Urinary bladder (tissue), 4 donors: Measurements from ENCODE around the gene FMN2. TPM values are rescaled to one million over a fixed set of nuclear protein-coding genes. Genes with fewer than 3 reads are reported as not detected.

Source experiments
- DNase-seq: peaks from one replicate; pipeline ENCODE4 v3.0.0-alpha.2; 2015; ENCODE audit errors: extremely low spot score
- H3K27ac ChIP-seq: one replicate; pipeline ENCODE4 v1.5.1; 2013; ENCODE audit warnings: low read depth, mild to moderate bottlenecking, moderate library complexity
- H3K36me3 ChIP-seq: one replicate; pipeline ENCODE4 v1.6.1; 2013; ENCODE audit warnings: mild to moderate bottlenecking, moderate library complexity; ENCODE audit not compliant: insufficient read depth
- H3K4me1 ChIP-seq: one replicate; pipeline ENCODE4 v1.6.1; 2013; ENCODE audit warnings: mild to moderate bottlenecking, moderate library complexity; ENCODE audit not compliant: insufficient read depth
- H3K4me3 ChIP-seq: one replicate; pipeline ENCODE4 v1.5.1; 2013; ENCODE audit warnings: low read depth, low read length
- WGBS: extraction: QIAGEN DNeasy Blood & Tissue Kit; methylation state at CpG from one replicate; pipeline ENCODE4 v1.1.7; 2013; 5-methylcytosine and 5-hydroxymethylcytosine counted together
- polyA plus RNA-seq: library from polyadenylated mRNA; stranded (reverse); fragments of 200-250 nt; gene quantifications from one replicate; pipeline ENCODE4 v1.2.3, GENCODE V29; 2013
- total RNA-seq: library from RNA; depleted of rRNA; stranded (reverse); fragments of >200 nt; gene quantifications from one replicate; pipeline ENCODE4 v1.2.3, GENCODE V29; 2014
- donor health status: healthy with polysubstance abuse.
- donor health status: healthy.

Gene FMN2
- total RNA-seq (2.6 TPM), polyA plus RNA-seq (0.23 TPM)

DNA sequence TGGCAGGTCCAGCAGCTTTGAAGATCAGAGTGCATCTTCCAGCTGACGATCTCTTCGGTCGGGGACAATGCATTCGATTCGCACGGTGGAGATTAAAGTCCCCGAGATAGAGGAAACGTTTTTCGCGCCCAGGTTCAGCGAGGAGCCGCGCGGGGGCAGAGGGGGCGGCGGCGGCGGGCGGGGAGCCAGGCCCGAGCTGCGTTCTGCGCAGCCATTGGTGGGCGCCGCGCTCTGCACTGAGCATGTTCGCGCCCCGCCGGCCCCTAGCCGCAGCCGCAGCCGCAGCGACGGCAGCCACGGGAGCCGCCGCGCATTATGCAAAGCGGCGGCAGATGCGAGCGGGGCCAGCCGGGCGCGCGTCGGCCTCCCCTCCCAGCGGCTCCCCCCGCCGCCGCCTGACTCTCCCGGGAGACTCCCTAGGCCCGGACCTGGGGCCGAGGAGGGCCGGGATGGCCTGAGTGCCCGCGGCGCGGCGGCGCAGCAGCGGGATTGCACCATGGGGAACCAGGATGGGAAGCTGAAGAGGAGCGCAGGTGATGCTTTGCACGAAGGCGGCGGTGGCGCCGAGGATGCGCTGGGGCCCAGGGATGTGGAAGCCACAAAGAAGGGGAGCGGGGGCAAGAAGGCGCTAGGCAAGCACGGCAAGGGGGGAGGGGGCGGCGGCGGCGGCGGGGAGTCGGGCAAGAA lies at the start of gene FMN2:
FMN2 (plus strand) TSS at position 270 of the 687 bp plus-strand sequence; CDS start at position 497, 227 bp downstream.
- H3K4me3 ChIP-seq: peak within 1 kb of the TSS; percentile 36
- H3K36me3 ChIP-seq: no peaks in the 10 kb centered on the region
- under 1% methylated on average over 78 of the region's 78 CpGs for WGBS
- peaks cover 3% of the 10 kb centered on the region for H3K4me1 ChIP-seq
- no peak for DNase-seq
- no peak within 1 kb of the TSS for H3K27ac ChIP-seq

DNA sequence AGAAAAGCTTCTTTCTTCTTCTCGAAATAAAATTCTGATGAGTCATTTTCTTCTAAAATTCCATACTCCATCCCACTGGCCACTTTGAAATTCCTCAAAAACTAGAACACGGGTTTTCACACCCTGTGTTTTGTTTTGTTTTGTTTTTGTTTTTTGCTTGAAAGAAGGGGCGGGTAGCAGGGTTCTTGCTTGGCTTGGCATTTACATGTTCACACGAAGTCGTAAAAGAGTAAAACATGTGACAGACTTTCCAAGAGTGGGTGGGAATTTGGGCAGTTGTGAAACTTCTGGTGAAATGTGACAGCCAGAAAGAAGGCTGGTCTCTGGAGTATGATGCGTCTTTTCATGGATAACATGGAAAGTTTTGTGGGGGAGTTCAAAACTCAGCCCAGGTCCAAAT lies 47.1 kb upstream of the FMN2 start:
- H3K4me3 ChIP-seq: no peak overlapping the region
- 78% methylated on average over 6 of the region's 6 CpGs for WGBS
- H3K36me3 ChIP-seq: no peaks in the 10 kb centered on the region
- no peak for DNase-seq
- H3K4me1 ChIP-seq: no peaks in the 10 kb centered on the region
- H3K27ac ChIP-seq: no peak overlapping the region

DNA sequence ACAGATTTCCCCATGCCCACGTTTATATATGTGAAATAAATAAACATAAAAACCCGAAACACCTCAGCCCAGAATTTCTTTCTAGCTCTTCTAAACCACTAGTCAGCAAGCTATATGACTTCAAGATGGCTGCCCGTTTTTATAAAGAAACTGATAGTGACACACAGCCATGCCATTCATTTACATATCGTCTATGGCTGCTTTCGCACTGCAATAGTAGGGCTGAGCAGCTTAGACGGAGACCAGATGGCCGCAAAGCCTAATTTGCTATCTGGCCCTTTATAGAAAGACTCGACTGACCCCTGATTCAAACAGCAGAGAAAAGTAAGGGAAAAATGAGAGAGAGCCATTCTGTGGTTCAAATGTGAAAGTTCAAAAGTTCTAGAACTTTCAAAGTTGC lies 45.7 kb upstream of the FMN2 start:
- Histone ChIP-seq H3K4me1 (no peaks in the 10 kb centered on the region), H3K27ac (no peak overlapping the region), H3K4me3 (no peak overlapping the region), H3K36me3 (no peaks in the 10 kb centered on the region)
- DNase-seq: no peak
- WGBS: 83% methylated on average over 8 of the region's 8 CpGs

DNA sequence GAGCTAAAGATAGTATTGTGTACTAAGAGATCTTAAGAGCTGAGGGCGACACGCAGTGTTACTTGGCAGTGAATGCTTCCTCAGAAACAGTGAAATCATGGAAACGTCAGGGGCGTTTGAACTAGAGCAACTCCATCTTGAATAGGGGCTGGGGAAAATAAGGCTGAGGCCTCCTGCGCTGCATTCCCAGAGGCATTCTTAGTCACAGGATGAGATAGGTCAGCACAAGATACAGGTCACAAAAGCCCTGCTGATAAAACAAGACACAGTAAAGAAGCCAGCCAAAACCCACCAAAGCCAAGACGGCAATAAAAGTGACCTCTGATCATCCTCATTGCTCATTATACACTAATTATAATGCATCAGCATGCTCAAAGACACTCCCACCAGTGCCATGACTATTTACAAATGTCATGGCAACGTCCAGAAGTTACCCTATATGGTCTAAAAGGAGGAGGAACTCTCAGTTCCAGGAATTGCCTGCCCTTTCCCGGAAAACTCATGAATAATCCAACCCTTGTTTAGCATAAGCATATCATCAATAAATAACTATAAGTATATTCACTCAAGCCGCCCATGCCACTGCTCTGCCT lies 37.5 kb upstream of the FMN2 start:
- Histone ChIP-seq H3K4me3 (no peak overlapping the region), H3K36me3 (no peaks in the 10 kb centered on the region), H3K27ac (no peak overlapping the region), H3K4me1 (no peaks in the 10 kb centered on the region)
- WGBS: 75% methylated on average over 9 of the region's 9 CpGs
- no peak for DNase-seq

DNA sequence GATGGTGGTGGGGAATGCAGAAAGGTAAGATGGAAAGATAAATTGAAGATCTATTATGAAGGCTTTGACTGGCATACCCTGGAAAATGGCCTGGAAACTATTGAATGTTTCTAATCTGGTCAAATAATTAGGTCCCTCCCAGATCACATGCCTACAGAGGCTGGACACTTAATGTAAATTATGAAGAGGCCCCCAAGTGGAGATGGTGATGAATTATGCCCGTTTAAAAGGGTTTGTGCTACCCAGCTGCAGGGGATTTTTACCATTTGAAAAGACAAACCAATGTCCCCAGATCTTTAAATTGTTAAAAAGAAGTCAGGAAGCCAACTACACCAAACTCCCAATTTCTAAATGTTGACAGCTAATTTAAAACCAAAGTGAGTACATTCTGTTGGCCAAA lies 35.7 kb upstream of the FMN2 start:
- Histone ChIP-seq H3K4me3 (no peak overlapping the region), H3K36me3 (no peaks in the 10 kb centered on the region), H3K4me1 (no peaks in the 10 kb centered on the region), H3K27ac (no peak overlapping the region)
- no peak for DNase-seq
- WGBS: 52% methylated on average over 1 of the region's 1 CpG

DNA sequence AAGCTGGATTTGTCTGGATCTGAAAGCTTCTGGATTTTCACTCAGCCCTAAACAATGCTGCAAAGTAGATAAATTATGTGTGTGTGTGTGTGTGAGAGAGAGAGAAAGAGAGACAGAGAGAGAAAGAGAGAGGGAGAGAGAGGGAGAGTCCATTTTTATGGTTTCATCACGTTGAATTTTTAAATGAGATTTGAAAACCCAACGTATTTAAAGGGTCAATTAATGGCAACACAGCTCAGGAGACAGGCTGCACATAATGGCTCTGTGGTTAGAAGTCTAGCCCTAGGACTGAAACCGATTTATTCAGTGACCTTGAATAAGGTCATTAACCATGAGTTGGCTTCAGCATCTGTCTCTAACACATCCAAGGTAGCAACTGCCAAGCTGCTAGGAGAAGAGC lies 35.3 kb upstream of the FMN2 start:
- 45% methylated on average over 3 of the region's 3 CpGs for WGBS
- no peak for DNase-seq
- Histone ChIP-seq H3K4me3 (no peak overlapping the region), H3K36me3 (no peaks in the 10 kb centered on the region), H3K4me1 (no peaks in the 10 kb centered on the region), H3K27ac (no peak overlapping the region)

DNA sequence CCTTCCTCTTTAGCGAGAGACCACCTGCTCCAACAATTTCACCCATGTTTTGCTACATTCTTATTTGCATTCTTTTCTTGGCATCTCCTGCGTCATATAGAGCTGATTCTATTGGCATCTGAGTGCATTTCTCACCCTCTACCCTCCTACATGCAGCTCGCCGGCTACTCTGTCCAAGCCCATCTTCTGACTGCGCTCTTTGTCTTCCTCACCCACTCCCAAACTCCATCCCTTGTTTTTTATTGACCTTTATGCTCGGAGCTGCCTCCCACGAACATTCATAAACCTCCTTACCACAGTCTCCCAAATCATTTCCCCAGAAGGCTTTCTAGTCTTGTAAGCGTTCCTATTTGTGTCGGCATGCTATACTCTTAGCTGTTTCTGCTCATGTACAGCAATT lies 33.6 kb upstream of the FMN2 start:
- no peaks in the 10 kb centered on the region for H3K36me3 ChIP-seq
- no peak for DNase-seq
- WGBS: 70% methylated on average over 9 of the region's 9 CpGs
- H3K4me3 ChIP-seq: no peak overlapping the region
- no peaks in the 10 kb centered on the region for H3K4me1 ChIP-seq
- H3K27ac ChIP-seq: no peak overlapping the region

DNA sequence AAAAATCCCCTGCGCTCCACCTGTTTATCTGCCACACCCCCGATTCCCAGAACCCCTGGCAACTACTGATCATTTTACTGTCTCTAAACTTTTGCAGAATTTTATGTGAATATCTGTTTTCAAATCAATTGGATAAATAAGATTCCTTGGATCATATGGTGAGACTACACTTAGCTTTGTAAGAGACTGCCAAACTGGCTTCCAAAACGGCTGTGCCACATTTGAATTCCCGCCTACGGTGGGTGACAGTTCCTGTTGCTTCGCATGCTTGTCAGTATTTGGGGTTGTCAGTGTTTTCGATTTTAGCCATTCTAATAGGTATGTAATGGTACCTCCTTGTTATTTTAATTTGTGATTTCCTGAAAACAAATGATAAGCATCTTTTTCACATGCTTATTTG lies 22.7 kb upstream of the FMN2 start:
- H3K4me1 ChIP-seq: no peaks in the 10 kb centered on the region
- WGBS: 89% methylated on average over 7 of the region's 7 CpGs

DNA sequence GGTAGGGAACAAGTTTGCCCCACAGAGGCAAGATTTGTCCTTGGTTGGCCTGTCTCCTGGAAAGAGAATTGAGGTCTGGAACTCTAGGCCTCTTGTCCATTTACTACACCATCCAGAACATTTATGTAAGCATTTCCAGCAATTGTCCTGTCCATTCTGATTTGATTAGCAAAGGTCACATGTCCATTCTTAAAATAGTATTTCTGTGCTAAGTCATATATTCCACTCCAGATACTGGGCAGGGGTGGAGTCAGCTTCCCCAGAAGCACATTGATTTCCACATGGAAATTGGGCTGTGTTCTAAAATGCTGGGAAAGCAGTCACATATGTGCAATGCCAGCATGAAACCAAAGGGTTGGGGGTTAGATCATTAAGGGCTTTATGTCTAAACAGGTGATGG lies 21.5 kb upstream of the FMN2 start:
- Histone ChIP-seq H3K4me1 (no peaks in the 10 kb centered on the region), H3K36me3 (no peaks in the 10 kb centered on the region), H3K27ac (no peak overlapping the region), H3K4me3 (no peak overlapping the region)
- DNase-seq: no peak

More for the DNA sequence above, 22.7 kb upstream of the FMN2 start:
- H3K27ac ChIP-seq: no peak overlapping the region
- H3K36me3 ChIP-seq: no peaks in the 10 kb centered on the region
- no peak for DNase-seq
- no peak overlapping the region for H3K4me3 ChIP-seq

DNA sequence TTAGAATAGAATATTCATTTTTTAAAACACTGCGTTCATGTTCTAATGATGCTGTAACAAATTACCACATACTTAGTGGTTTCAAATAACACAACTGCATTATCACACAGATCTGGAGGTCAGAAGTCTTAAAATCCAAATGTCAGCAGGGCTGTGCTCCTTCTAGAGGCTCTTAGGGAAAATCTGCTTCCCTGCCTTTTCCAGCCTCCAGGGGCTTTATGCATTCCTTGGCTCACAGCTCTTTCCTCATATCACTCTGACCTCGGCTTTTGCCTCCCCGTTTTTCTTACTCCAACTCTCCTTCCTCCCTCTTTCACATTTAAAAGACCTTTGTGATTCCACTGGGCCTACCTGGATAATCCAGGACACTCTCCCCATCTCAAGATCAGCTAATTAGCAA lies 18.6 kb upstream of the FMN2 start:
- Histone ChIP-seq H3K4me3 (no peak overlapping the region), H3K27ac (no peak overlapping the region), H3K4me1 (no peaks in the 10 kb centered on the region), H3K36me3 (no peaks in the 10 kb centered on the region)
- 19% methylated on average over 3 of the region's 3 CpGs for WGBS
- no peak for DNase-seq

DNA sequence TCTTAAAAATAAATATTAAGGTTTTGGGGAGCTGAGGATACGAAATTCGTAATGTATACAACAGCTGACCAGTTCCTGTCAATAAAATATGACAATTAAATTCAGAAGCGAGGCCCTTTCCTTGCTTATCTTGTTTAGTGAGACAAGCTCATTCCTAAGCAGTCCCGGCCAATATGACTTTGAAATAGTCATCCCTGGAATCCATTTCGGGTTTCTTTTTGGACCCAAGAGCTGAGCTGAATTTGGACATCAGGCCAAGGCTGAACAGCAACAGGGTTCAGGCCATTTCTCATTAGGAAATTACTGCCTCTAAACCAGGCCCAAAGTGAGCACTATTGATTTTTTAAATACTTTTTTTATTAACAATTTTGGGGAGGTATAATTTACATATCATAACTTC lies 17.3 kb upstream of the FMN2 start:
- DNase-seq: no peak
- no peak overlapping the region for H3K27ac ChIP-seq
- 59% methylated on average over 5 of the region's 5 CpGs for WGBS
- H3K36me3 ChIP-seq: no peaks in the 10 kb centered on the region
- H3K4me1 ChIP-seq: no peaks in the 10 kb centered on the region
- no peak overlapping the region for H3K4me3 ChIP-seq

DNA sequence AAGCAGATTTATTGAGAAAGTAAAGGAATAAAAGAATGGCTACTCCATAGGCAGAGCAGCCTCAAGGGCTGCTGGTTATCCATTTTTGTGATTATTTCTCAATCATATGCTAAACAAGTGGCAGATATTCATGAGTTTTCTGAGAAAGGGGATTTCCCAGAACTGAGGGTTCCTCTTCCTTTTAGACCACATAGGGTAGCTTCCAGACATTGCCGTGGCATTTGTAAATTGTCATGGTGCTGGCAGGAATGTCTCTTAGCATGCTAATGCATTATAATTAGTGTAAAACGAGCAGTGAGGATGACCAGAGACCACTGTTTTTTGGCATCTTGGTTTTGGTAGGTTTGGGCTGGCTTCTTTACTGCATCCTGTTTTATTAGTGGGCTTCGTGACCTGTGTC lies 16.8 kb upstream of the FMN2 start:
- WGBS: 69% methylated on average over 3 of the region's 3 CpGs
- Histone ChIP-seq H3K4me1 (no peaks in the 10 kb centered on the region), H3K27ac (no peak overlapping the region), H3K36me3 (no peaks in the 10 kb centered on the region), H3K4me3 (no peak overlapping the region)
- no peak for DNase-seq

DNA sequence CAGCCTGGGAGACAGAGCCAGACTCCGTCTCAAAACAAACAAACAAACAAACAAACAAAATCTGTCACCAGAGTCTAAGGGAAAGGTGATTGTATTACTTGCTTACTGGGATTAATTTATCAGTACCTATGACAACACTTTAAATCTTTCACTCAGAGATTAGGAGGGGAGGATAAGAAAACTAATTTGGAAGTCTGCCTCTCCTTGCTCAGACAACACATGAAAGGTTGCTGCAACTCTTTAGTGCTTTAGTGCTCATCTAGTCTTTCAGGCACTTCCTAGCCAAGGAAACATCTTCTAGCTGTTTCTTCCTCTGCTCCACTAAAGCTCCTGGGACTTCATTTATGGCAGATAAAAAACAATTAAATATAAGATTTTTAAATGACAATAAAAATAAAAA lies 7.3 kb upstream of the FMN2 start:
- DNase-seq: no peak
- 30% methylated on average over 1 of the region's 1 CpG for whole genome bisulfite sequencing
- no peak overlapping the region for H3K4me3 ChIP-seq

DNA sequence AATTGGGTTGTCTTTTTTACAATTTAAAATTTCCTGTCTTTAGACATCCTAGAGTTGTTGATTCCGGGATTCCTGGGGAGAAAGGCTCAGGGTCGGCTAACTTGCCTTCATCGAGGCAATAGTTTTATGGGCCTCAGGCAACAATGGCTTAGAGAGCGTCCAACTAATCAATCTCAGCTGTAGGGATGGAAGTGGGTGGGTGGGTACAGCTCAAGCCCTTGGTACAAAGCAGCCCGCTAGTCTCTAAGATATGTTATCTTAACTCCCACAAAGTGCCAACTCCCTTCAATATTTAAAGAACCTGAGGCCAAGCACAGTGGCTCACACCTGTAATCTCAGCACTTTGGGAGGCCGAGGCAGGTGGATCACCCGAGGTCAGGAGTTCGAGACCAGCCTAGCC lies 6.9 kb upstream of the FMN2 start:
- Histone ChIP-seq H3K4me1 (no peaks in the 10 kb centered on the region), H3K27ac (no peak overlapping the region), H3K36me3 (no peaks in the 10 kb centered on the region), H3K4me3 (no peak overlapping the region)
- 60% methylated on average over 8 of the region's 8 CpGs for WGBS
- DNase-seq: no peak

More for the DNA sequence above, 7.3 kb upstream of the FMN2 start:
- Histone ChIP-seq H3K4me1 (no peaks in the 10 kb centered on the region), H3K27ac (no peak overlapping the region), H3K36me3 (no peaks in the 10 kb centered on the region)
